ENCODE results near the gene SIM2.

GRCh38 chr21:36721817-36722216 is 22.9 kb downstream of the SIM2 start:
- TF ChIP-seq ZFX (CRISPR knock-in tag; IDR thresholded peaks at IDR 0.05; ENCODE audit: low read depth) (no peak), THAP9 (CRISPR knock-in tag; IDR thresholded peaks at IDR 0.05; ENCODE audit: borderline replicate concordance) (no peak), CEBPB (IDR thresholded peaks at IDR 0.05; ENCODE audit: borderline replicate concordance, low read depth, low read length) (no peak), KLF16 (CRISPR knock-in tag; IDR thresholded peaks at IDR 0.05) (no peak), ATF3 (CRISPR knock-in tag; IDR thresholded peaks at IDR 0.05) (no peak), SKIL (CRISPR knock-in tag; IDR thresholded peaks at IDR 0.05; ENCODE audit: borderline replicate concordance) (no peak), ZNF879 (CRISPR knock-in tag; IDR thresholded peaks at IDR 0.05) (no peak), REST (IDR thresholded peaks at IDR 0.05; ENCODE audit: borderline replicate concordance in 1 of 2, low read depth in 1 of 2, low read length in 2 of 2) (no peak), ZNF362 (CRISPR knock-in tag; IDR thresholded peaks at IDR 0.05; ENCODE audit: borderline replicate concordance) (no peak), ZNF878 (CRISPR knock-in tag; IDR thresholded peaks at IDR 0.05) (no peak), AKAP8 (CRISPR knock-in tag; IDR thresholded peaks at IDR 0.05) (no peak), MAX (IDR thresholded peaks at IDR 0.05) (no peak), ZNF441 (CRISPR knock-in tag; IDR thresholded peaks at IDR 0.05; ENCODE audit: borderline replicate concordance) (no peak), ATF1 (CRISPR knock-in tag; IDR thresholded peaks at IDR 0.05) (no peak)

All from HepG2 (cell line).